ENCODE data around the gene RPTOR. TPM values are rescaled to one million over a fixed set of nuclear protein-coding genes. Genes with fewer than 3 reads are reported as not detected.
A peak's percentile ranks its signal among the peaks of the same experiment; 100 is the strongest.

The RPTOR gene
- total RNA-seq, 1 experiment from 2014 or later: 58.0 TPM

DNA sequence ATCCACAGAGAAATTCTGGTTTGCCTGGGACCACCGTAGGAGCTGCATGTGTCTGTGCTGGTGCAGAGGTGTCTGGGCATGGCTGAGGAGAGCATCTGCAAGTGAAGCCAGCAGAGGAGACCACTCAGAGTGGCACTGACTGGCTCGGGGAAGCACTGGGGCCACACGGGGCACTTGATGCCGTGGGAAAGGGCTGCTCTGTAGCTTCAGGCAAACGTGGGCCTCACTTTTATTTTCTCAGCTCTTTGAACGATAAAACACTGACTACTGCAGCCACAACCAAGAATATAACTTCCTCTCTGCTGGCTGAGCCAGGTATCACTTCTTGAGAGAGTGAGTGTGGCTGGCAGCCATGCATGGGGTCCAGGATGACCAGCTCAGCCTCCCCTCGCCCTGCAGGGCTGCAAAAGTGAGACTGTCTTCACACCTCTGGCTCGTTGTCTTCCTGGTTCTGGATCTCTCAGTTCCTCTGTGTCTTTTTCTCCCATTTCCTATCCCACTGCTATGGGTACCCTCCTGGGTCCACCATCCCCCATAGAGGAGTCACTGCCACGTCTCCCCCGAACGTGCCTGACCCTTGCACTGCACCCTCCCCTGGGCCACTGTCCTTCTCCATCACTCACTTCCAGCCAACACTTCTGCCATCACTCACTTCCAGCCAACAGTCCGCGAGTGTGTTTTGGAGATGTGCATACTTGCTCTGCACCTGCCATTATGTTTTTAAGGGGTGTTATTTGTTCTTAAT, 245.6 kb downstream of the RPTOR start:
- peak; percentile 29; the same call in 1 of the 2 replicates for ATAC-seq
- H3K4me1 ChIP-seq (ENCODE audit: control insufficient read depth, insufficient read depth, low read length): peaks cover 46% of the 10 kb centered on the region
- in situ Hi-C loops (cut with HindIII; ENCODE audit: low pct_unique_long_range_greater_than_20kb, low sequenced_read_pairs): no loop called here
- peak overlapping the region; percentile 96 for H3K27ac ChIP-seq (ENCODE audit: low read length)
- no peaks in the 10 kb centered on the region for H3K36me3 ChIP-seq (ENCODE audit: control insufficient read depth, insufficient read depth, low read length)
- no peaks in the 10 kb centered on the region for H3K27me3 ChIP-seq (ENCODE audit: control insufficient read depth, insufficient read depth, low read length)
- intact Hi-C loops (cut with micrococcal nuclease; ENCODE audit: unreplicated experiment): no loop called here
- H3K4me3 ChIP-seq (ENCODE audit: low read depth in 2 of 2, low read length in 2 of 2): no peak overlapping the region; a peak in 1 of 4 replicates
- ChIA-PET POLR2A (no interaction called here), CTCF (no interaction called here)
- BruUV-seq (replicated peaks): no TSS peak
- H3K9me3 ChIP-seq (ENCODE audit: control insufficient read depth, insufficient read depth, low read depth, low read length): peaks cover 4% of the 10 kb centered on the region; the same call in 1 of the 2 replicates
- TF ChIP-seq TCF7L2 (IDR thresholded peaks at IDR 0.05; ENCODE audit: low read depth, low read length) (no peak), REST (IDR thresholded peaks at IDR 0.05; ENCODE audit: insufficient read depth in 1 of 2, low read depth in 2 of 2, low read length in 1 of 2) (no peak), SIN3A (IDR thresholded peaks at IDR 0.05; ENCODE audit: borderline replicate concordance, insufficient read depth, low read depth, low read length) (no peak), POLR2AphosphoS5 (IDR thresholded peaks at IDR 0.05; ENCODE audit: low read depth, low read length) (no peak)
- TF ChIP-seq, protein P1, sequence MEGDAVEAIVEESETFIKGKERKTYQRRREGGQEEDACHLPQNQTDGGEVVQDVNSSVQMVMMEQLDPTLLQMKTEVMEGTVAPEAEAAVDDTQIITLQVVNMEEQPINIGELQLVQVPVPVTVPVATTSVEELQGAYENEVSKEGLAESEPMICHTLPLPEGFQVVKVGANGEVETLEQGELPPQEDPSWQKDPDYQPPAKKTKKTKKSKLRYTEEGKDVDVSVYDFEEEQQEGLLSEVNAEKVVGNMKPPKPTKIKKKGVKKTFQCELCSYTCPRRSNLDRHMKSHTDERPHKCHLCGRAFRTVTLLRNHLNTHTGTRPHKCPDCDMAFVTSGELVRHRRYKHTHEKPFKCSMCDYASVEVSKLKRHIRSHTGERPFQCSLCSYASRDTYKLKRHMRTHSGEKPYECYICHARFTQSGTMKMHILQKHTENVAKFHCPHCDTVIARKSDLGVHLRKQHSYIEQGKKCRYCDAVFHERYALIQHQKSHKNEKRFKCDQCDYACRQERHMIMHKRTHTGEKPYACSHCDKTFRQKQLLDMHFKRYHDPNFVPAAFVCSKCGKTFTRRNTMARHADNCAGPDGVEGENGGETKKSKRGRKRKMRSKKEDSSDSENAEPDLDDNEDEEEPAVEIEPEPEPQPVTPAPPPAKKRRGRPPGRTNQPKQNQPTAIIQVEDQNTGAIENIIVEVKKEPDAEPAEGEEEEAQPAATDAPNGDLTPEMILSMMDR (IDR thresholded peaks at IDR 0.05): no peak
- DNase-seq (ENCODE audit: low read depth, low spot score): no peak

DNA sequence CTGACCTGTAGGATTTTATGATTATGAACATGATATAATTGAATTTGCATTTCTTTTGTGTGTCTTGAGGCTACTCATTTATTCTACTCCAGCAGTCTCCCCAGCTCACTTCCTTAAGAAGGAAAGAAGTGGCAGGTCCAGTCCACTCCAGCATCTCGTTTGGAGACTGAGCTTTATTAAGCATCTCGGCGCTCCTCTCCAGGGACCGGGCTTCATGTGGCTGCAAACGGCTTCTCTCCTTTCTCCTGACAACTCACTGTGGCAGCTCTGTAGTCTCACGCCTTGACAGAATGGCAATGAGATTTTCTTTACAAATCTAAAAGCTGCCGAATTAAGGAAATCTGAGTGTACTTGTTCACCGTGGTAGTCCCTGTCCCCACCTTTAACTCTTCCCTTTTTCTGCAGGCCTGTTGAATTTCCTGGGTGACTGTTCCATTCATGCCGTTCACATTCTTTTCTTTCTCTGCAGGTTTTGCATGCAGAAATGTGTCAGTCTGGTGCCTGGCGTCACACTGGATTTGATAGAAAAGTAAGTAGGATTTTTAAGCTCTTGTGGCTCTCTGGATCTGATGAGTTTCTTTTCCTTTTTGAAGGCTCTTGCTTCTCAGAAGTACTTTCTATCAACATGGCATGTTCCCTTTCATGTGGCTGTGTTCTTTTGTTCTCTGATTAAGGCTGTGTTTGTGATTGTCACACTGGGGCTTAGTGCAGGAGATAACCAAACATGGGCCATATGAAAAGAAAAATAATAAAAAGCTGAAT, 246.5 kb downstream of the RPTOR start:
- ATAC-seq (no peak; the same call in 1 of the 2 replicates), DNase-seq (ENCODE audit: low read depth, low spot score) (no peak)
- Histone ChIP-seq H3K9me3 (ENCODE audit: control insufficient read depth, insufficient read depth, low read depth, low read length) (peaks cover 4% of the 10 kb centered on the region; the same call in 1 of the 2 replicates), H3K36me3 (ENCODE audit: control insufficient read depth, insufficient read depth, low read length) (no peaks in the 10 kb centered on the region), H3K4me3 (ENCODE audit: low read depth in 2 of 2, low read length in 2 of 2) (peak overlapping the region in 1 of 2 experiments; percentile 35; a peak in 2 of 4 replicates), H3K4me1 (ENCODE audit: control insufficient read depth, insufficient read depth, low read length) (peaks cover 46% of the 10 kb centered on the region), H3K27ac (ENCODE audit: low read length) (peak overlapping the region; percentile 96), H3K27me3 (ENCODE audit: control insufficient read depth, insufficient read depth, low read length) (no peaks in the 10 kb centered on the region)
- in situ Hi-C loops (cut with HindIII; ENCODE audit: low pct_unique_long_range_greater_than_20kb, low sequenced_read_pairs): no loop called here
- ChIA-PET POLR2A (interaction anchor here (0.6 to 0.9 kb wide), 2 partner anchors 36 to 763 kb away, joined by 10 to 11 read pairs; no protein-coding TSS in a partner anchor), CTCF (interaction anchor here (0.6 kb wide), 2 partner anchors 31 to 67 kb away, joined by 4 read pairs; no protein-coding TSS in a partner anchor)
- intact Hi-C loops (cut with micrococcal nuclease; ENCODE audit: unreplicated experiment): no loop called here
- BruUV-seq (replicated peaks): no TSS peak
- no peak for TF ChIP-seq POLR2AphosphoS5 (IDR thresholded peaks at IDR 0.05; ENCODE audit: low read depth, low read length)
- TF ChIP-seq REST (IDR thresholded peaks at IDR 0.05; ENCODE audit: insufficient read depth in 1 of 2, low read depth in 2 of 2, low read length in 1 of 2): no peak
- TF ChIP-seq, protein P1 (IDR thresholded peaks at IDR 0.05): no peak
- TF ChIP-seq SIN3A (IDR thresholded peaks at IDR 0.05; ENCODE audit: borderline replicate concordance, insufficient read depth, low read depth, low read length): no peak
- no peak for TF ChIP-seq TCF7L2 (IDR thresholded peaks at IDR 0.05; ENCODE audit: low read depth, low read length)
